ENCODE data around the gene SOS1.
"Not testable (repeated sequence)": the region's sequence is repeated elsewhere in the genome, so short reads cannot be mapped to it uniquely, and the experiment has no call there.

Gene SOS1

GRCh38 chr2:39099870-39100728 is 20.8 kb downstream of the SOS1 start:
- DNase-seq (ENCODE audit: low spot score) = no peak

- no peak for DNase-seq (ENCODE audit: low spot score)
These were observed 21.5 kb downstream of the SOS1 start for GRCh38 chr2:39099310-39099869.

GRCh38 chr2:39095624-39096023 is 25.2 kb downstream of the SOS1 start:
- no peak for DNase-seq (ENCODE audit: low spot score)

GRCh38 chr2:39094717-39095363 is 26.0 kb downstream of the SOS1 start:
- no peak for DNase-seq (ENCODE audit: low spot score)

- no peak for DNase-seq (ENCODE audit: low spot score)
These were observed 27.5 kb downstream of the SOS1 start for GRCh38 chr2:39093218-39093898.

- DNase-seq (ENCODE audit: low spot score) = no peak
These were observed 29.3 kb downstream of the SOS1 start for GRCh38 chr2:39091543-39091942.

- no peak for DNase-seq (ENCODE audit: low spot score)
These were observed 29.8 kb downstream of the SOS1 start for GRCh38 chr2:39091063-39091462.

- no peak for DNase-seq (ENCODE audit: low spot score)
These were observed 40.7 kb downstream of the SOS1 start for GRCh38 chr2:39080152-39080551.

- no peak for DNase-seq (ENCODE audit: low spot score)
These were observed 50.9 kb downstream of the SOS1 start for GRCh38 chr2:39069890-39070465.

GRCh38 chr2:39069136-39069515 is 51.7 kb downstream of the SOS1 start:
- no peak for DNase-seq (ENCODE audit: low spot score)

GRCh38 chr2:39068299-39069135 is 52.3 kb downstream of the SOS1 start:
- no peak for DNase-seq (ENCODE audit: low spot score)

- no peak for DNase-seq (ENCODE audit: low spot score)
These were observed 55.2 kb downstream of the SOS1 start for GRCh38 chr2:39065616-39066015.

GRCh38 chr2:39062320-39062719 is 58.5 kb downstream of the SOS1 start:
- no peak for DNase-seq (ENCODE audit: low spot score)

GRCh38 chr2:39061280-39061679 is 59.6 kb downstream of the SOS1 start:
- no peak for DNase-seq (ENCODE audit: low spot score)

- peak; percentile 62 for DNase-seq (ENCODE audit: low spot score)
These were observed 61.4 kb downstream of the SOS1 start for GRCh38 chr2:39059366-39059952.

GRCh38 chr2:39058101-39058500 is 62.8 kb downstream of the SOS1 start:
- no peak for DNase-seq (ENCODE audit: low spot score)

- not testable (repeated sequence) for DNase-seq (ENCODE audit: low spot score)
These were observed 68.2 kb downstream of the SOS1 start for GRCh38 chr2:39052665-39053064.

GRCh38 chr2:39050109-39050508 is 70.7 kb downstream of the SOS1 start:
- no peak for DNase-seq (ENCODE audit: low spot score)

- no peak for DNase-seq (ENCODE audit: low spot score)
These were observed 81.8 kb downstream of the SOS1 start for GRCh38 chr2:39039072-39039471.

GRCh38 chr2:39033980-39034379 is 86.9 kb downstream of the SOS1 start:
- DNase-seq (ENCODE audit: low spot score) = no peak

GRCh38 chr2:39027421-39027820 is 93.4 kb downstream of the SOS1 start:
- DNase-seq (ENCODE audit: low spot score) = no peak
